OCI-LY1 (cell line): ENCODE data around the gene SFT2D2.

Experiments used
- CTCF ChIP-seq: fragments of 200-600 bp; sonication (generic), shearing (Covaris generic); IDR thresholded peaks from 2 replicates; pipeline ENCODE4 v1.5.1; 2017; ENCODE audit warnings: mild to moderate bottlenecking, antibody characterized with exemption, low read length, moderate library complexity, mixed read lengths
- EZH2 ChIP-seq: fragments of 200-600 bp; sonication (generic), shearing (Covaris generic); IDR thresholded peaks from 2 replicates; pipeline ENCODE4 v1.8.0; 2017; ENCODE audit warnings: borderline replicate concordance, mixed run types, mild to moderate bottlenecking, antibody characterized with exemption, low read length, moderate library complexity, mixed read lengths

GRCh38 chr1:168280296-168280927 is 54.6 kb downstream of the SFT2D2 start, which contains the start of gene TBX19:
- TF ChIP-seq CTCF (no peak), EZH2 (no peak)
